Bronchial epithelial cell (primary cell): Measurements from ENCODE around the gene DYSF. TPM values are rescaled to one million over a fixed set of nuclear protein-coding genes. Genes with fewer than 3 reads are reported as not detected.

Source experiments
- DNase-seq: peaks from one replicate; pipeline ENCODE4 v3.0.0-alpha.2; 2010; ENCODE audit warnings: low read depth
- FAIRE-seq: peaks from 2 replicates; lab custom pipeline; 2011; peaks lifted over from hg19 to GRCh38; lab: Jason Lieb, UNC
- H3K27me3 ChIP-seq: 2 replicates; pipeline ENCODE4 v1.5.1; 2011; ENCODE audit warnings: low read length; ENCODE audit not compliant: control insufficient read depth, insufficient read depth
- H3K36me3 ChIP-seq: 2 replicates; pipeline ENCODE4 v1.5.1; 2011; ENCODE audit warnings: low read length; ENCODE audit not compliant: control insufficient read depth, insufficient read depth
- H3K4me3 ChIP-seq: 2 replicates; pipeline ENCODE4 v1.5.1; 2011; ENCODE audit warnings: mild to moderate bottlenecking, low read depth, low read length, control low read depth
- CTCF ChIP-seq: IDR thresholded peaks from 2 replicates; pipeline ENCODE4 v1.5.1; 2011; ENCODE audit warnings: mild to moderate bottlenecking, moderate library complexity, low read length, control low read depth, inconsistent platforms; ENCODE audit not compliant: insufficient read depth, severe bottlenecking
- total RNA-seq: library from RNA; depleted of rRNA; stranded (reverse); fragments of >200 nt; gene quantifications from 2 replicates; pipeline ENCODE4 v1.2.1, GENCODE V29; 2014

DYSF gene
- total RNA-seq, 1 donor from 2014 or later: under 0.01 TPM

GRCh38 chr2:71611781-71612527 lies 158.6 kb downstream of the DYSF start:
- no peaks in the 10 kb centered on the region for H3K27me3 ChIP-seq
- DNase-seq: no peak
- H3K36me3 ChIP-seq: no peaks in the 10 kb centered on the region
- FAIRE-seq: no peak
- no peak overlapping the region for H3K4me3 ChIP-seq
- TF ChIP-seq CTCF: no peak

DNA sequence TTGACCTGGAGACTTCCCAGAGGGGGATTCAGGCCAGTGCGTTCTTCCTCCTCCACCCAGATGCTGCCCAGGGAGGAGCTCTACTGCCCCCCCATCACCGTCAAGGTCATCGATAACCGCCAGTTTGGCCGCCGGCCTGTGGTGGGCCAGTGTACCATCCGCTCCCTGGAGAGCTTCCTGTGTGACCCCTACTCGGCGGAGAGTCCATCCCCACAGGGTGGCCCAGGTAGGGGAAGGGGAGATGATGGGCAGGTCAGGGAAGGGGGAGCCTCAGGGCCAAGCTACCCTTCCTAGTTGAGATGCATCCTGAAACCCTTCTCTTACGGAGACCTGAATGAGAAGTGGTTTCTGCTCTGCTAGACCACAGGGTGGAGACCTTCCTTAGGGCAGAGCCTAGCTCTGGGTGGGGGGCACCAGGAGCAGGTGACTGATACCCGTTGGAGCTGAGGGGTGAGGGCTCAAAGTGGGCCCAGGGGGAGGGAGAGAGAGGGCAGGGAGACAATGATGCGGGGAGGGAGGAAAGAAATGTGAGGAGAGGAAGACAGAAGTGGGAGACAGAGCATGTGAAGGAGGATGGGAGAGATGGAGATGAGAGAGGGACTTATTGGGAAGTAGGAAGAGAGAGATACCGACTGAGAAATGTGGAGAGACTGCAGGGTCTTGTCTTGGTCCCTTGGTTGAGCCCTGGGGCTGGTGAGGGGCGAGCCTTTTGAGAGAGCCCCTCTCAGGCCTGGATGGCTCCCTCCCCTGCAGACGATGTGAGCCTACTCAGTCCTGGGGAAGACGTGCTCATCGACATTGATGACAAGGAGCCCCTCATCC lies 159.4 kb downstream of the DYSF start:
- no peak for FAIRE-seq
- DNase-seq: no peak

DNA sequence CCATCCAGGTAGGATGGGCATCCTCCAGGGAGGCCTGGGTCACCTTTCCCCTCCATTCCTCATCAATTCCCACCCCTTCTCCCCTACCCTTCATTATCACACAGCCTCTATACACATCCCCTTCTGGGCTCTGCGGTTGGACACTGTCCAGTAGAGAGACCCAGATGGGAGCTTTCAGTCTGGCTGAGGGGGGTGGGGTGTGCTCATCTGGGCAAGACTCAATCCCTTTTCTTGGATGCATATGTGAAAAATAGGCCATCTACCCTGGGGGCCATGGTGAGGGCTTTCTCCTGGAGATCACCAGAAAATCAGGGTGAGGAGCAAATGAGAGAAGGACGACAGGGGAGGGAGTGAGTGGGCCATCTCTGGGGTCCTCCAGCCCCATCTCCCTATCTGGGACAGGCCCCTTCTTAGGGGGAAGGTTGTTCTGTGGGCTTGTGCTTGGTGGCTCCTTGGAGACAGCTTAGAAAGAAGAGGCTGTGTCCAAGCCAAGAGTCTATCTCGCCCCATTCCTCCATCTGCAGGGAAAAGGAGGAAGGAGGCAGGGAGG lies 160.1 kb downstream of the DYSF start:
- no peaks in the 10 kb centered on the region for H3K27me3 ChIP-seq
- no peaks in the 10 kb centered on the region for H3K36me3 ChIP-seq
- H3K4me3 ChIP-seq: no peak overlapping the region
- no peak for DNase-seq
- no peak for FAIRE-seq
- no peak for TF ChIP-seq CTCF

More for the DNA sequence above, 159.4 kb downstream of the DYSF start:
- Histone ChIP-seq H3K4me3 (no peak overlapping the region), H3K36me3 (no peaks in the 10 kb centered on the region), H3K27me3 (no peaks in the 10 kb centered on the region)
- no peak for TF ChIP-seq CTCF

DNA sequence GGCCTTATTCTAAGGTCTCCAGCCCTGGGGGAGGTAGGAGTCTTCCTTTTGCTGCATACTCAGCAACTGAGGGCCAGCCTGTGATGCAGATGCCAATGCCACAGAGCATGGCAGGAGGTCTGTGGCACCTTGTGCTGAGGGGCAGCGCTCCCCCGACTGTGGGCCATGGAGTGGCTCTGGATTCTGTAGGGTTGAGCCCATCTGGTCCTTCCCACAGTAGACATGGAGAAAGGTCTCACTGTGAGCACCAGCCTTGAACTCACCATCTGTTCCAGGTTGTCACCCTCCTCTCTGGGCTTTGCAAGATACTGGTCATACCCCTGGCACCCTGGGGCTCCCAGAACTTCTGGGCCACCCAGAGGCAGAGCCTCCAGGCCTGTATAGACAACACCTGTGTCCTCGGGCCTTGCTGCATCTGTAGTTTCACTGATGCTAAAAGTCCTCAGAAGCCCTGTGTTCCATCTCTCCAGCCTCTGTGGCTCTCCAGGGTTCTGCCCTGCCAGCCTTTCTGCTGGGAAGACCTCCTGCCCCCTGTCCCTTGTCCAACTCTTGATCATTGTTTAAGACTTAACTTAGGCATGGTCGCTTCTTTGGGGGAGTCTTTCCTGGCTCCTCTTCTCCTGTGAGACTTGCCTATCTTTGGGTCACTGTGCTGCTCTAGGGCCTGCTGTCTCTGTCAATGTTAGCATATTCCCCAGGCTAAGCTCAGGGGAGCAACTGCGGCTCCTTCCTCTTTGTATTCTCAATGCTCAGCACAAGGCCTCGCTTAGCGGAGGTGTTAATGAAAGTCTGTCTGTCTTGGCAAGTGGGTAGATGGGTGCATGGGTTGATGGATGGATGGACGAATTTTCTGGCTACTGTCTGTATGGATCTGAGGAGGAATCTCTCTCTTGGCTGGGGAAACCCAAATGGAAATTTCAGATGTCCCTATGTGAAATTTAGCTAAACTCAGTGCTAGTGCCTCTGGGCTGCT lies 160.9 kb downstream of the DYSF start:
- Histone ChIP-seq H3K27me3 (no peaks in the 10 kb centered on the region), H3K36me3 (no peaks in the 10 kb centered on the region), H3K4me3 (no peak overlapping the region)
- FAIRE-seq (peak; percentile 18), DNase-seq (no peak)
- no peak for TF ChIP-seq CTCF
